Calu3 (cell line): ENCODE results near the gene C12orf43. TPM values are rescaled to one million over a fixed set of nuclear protein-coding genes. Genes with fewer than 3 reads are reported as not detected.

Source experiments
- BruUV-seq: library from RNA; stranded (reverse); fragments of 400-500 nt; replicated peaks from 2 replicates; lab custom pipeline; 2021; lab: Mats Ljungman, UMichigan
- CTCF ChIA-PET: fragments of 300-600 bp; sonication (Branson Sonifier 250); formaldehyde crosslinking; loops from one replicate; lab custom pipeline; 2022; ENCODE audit warnings: antibody characterized with exemption; lab: Charles Lee
- DNase-seq: peaks from one replicate; pipeline ENCODE4 v3.0.0; 2022
- H3K27ac Mint-ChIP-seq: one replicate; pipeline ENCODE4 v1.8.0; 2022; ENCODE audit warnings: mixed read lengths; ENCODE audit not compliant: unreplicated experiment
- H3K27me3 Mint-ChIP-seq: one replicate; pipeline ENCODE4 v1.8.0; 2022; ENCODE audit warnings: mixed read lengths; ENCODE audit not compliant: unreplicated experiment
- H3K36me3 Mint-ChIP-seq: one replicate; pipeline ENCODE4 v1.8.0; 2022; ENCODE audit warnings: mild to moderate bottlenecking, moderate library complexity, mixed read lengths; ENCODE audit not compliant: insufficient read depth, unreplicated experiment
- H3K4me1 Mint-ChIP-seq: one replicate; pipeline ENCODE4 v1.8.0; 2022; ENCODE audit warnings: mild to moderate bottlenecking, low read depth, mixed read lengths; ENCODE audit not compliant: unreplicated experiment
- H3K4me3 Mint-ChIP-seq: one replicate; pipeline ENCODE4 v1.8.0; 2022; ENCODE audit warnings: mild to moderate bottlenecking, low read depth, moderate library complexity, mixed read lengths; ENCODE audit not compliant: unreplicated experiment
- H3K9me3 Mint-ChIP-seq: one replicate; pipeline ENCODE4 v1.8.0; 2022; ENCODE audit warnings: low read depth, mixed read lengths; ENCODE audit not compliant: unreplicated experiment
- CTCF ChIP-seq: fragments of 200-600 bp; IDR thresholded peaks from one replicate; pipeline ENCODE4 v1.8.0; 2022; ENCODE audit warnings: antibody characterized with exemption; ENCODE audit not compliant: unreplicated experiment
- intact Hi-C: fragments of 100-400 bp; cut with micrococcal nuclease; formaldehyde crosslinking; loops from one replicate; pipeline ENCODE4 v1.10.0; 2022; ENCODE audit not compliant: unreplicated experiment
- total RNA-seq: library from RNA; stranded (reverse); gene quantifications from 2 replicates; pipeline ENCODE4 v1.2.3, GENCODE V29; 2022

The C12orf43 gene
- total RNA-seq, 1 experiment from 2014 or later = 26.2 TPM

- no peak for DNase-seq
- CTCF ChIA-PET = no interaction called here
- no peaks in the 10 kb centered on the region for H3K27me3 Mint-ChIP-seq
- H3K36me3 Mint-ChIP-seq = no peaks in the 10 kb centered on the region
- TF ChIP-seq CTCF = no peak
- H3K9me3 Mint-ChIP-seq = no peaks in the 10 kb centered on the region
- H3K27ac Mint-ChIP-seq = no peak overlapping the region
- no TSS peak for BruUV-seq
- intact Hi-C loops = loop anchor here (5.0 kb wide), 2 partner anchors 35 to 50 kb away; no protein-coding TSS in a partner anchor
- H3K4me1 Mint-ChIP-seq = peaks cover 7% of the 10 kb centered on the region
- no peak overlapping the region for H3K4me3 Mint-ChIP-seq
Observed at GRCh38 chr12:121062391-121063045, 46.2 kb upstream of the C12orf43 start.

- Mint-ChIP-seq H3K27me3 (no peaks in the 10 kb centered on the region), H3K4me3 (no peak overlapping the region), H3K4me1 (peaks cover 7% of the 10 kb centered on the region), H3K9me3 (no peaks in the 10 kb centered on the region), H3K27ac (no peak overlapping the region), H3K36me3 (no peaks in the 10 kb centered on the region)
- CTCF ChIA-PET = no interaction called here
- intact Hi-C loops = loop anchor here (2.0 to 5.0 kb wide), 3 partner anchors 35 to 161 kb away; no protein-coding TSS in a partner anchor
- BruUV-seq = no TSS peak
- TF ChIP-seq CTCF = no peak
- DNase-seq = no peak
Observed at GRCh38 chr12:121061831-121062230, 45.5 kb upstream of the C12orf43 start.

- H3K4me1 Mint-ChIP-seq = peaks cover 7% of the 10 kb centered on the region
- no peaks in the 10 kb centered on the region for H3K27me3 Mint-ChIP-seq
- peak overlapping the region; percentile 43 for H3K4me3 Mint-ChIP-seq
- H3K36me3 Mint-ChIP-seq = no peaks in the 10 kb centered on the region
- no peaks in the 10 kb centered on the region for H3K9me3 Mint-ChIP-seq
- TF ChIP-seq CTCF = peak; percentile 41
- peak overlapping the region; percentile 60 for H3K27ac Mint-ChIP-seq
- CTCF ChIA-PET = interaction anchor here (0.6 to 1.3 kb wide), 6 partner anchors 9 to 568 kb away, joined by 3 to 9 read pairs (median 4); no protein-coding TSS in a partner anchor
- peak; percentile 49 for DNase-seq
- intact Hi-C loops = loop anchor here (2.0 to 5.0 kb wide), 3 partner anchors 37 to 162 kb away; no protein-coding TSS in a partner anchor
- no TSS peak for BruUV-seq
Observed at GRCh38 chr12:121060149-121061001, 44.1 kb upstream of the C12orf43 start.

- BruUV-seq = no TSS peak
- peaks cover 7% of the 10 kb centered on the region for H3K4me1 Mint-ChIP-seq
- no peak overlapping the region for H3K27ac Mint-ChIP-seq
- intact Hi-C loops = no loop called here
- no peak for TF ChIP-seq CTCF
- H3K36me3 Mint-ChIP-seq = no peaks in the 10 kb centered on the region
- DNase-seq = no peak
- CTCF ChIA-PET = interaction anchor here (0.6 to 1.3 kb wide), 5 partner anchors 7 to 384 kb away, joined by 3 to 7 read pairs (median 4); no protein-coding TSS in a partner anchor
- no peak overlapping the region for H3K4me3 Mint-ChIP-seq
- no peaks in the 10 kb centered on the region for H3K9me3 Mint-ChIP-seq
- no peaks in the 10 kb centered on the region for H3K27me3 Mint-ChIP-seq
Observed at GRCh38 chr12:121059031-121059898, 43.0 kb upstream of the C12orf43 start.
